Liver (tissue), 3 donors: ENCODE results near the gene LIPG.

Experiments used
- ATF3 ChIP-seq: IDR thresholded peaks from 2 replicates; pipeline ENCODE4 v1.6.1; 2016; ENCODE audit warnings: antibody characterized with exemption
- CTCF ChIP-seq: fragments of 150-350 bp; IDR thresholded peaks from 2 replicates; pipeline ENCODE4 v1.5.1; 2017; ENCODE audit warnings: improper control_type of control experiment, low read depth, low read length; ENCODE audit not compliant: missing input control
- EGR1 ChIP-seq, 2 donors: IDR thresholded peaks; 2 replicates each; pipeline ENCODE4 v1.6.1; 2016 to 2018; ENCODE audit warnings: antibody characterized with exemption in 2 of 2, low read depth in 2 of 2
- MAX ChIP-seq: IDR thresholded peaks from 2 replicates; pipeline ENCODE4 v1.6.1; 2016; ENCODE audit warnings: antibody characterized with exemption
- YY1 ChIP-seq: IDR thresholded peaks from 2 replicates; pipeline ENCODE4 v1.6.1; 2016; ENCODE audit warnings: antibody characterized with exemption, mild to moderate bottlenecking
- donor health status: healthy.
- donor health status: healthy.

GRCh38 chr18:49564518-49564834, 2.6 kb downstream of the LIPG start:
- peak; percentile 69 for TF ChIP-seq YY1
- peak; percentile 91 for TF ChIP-seq MAX
- TF ChIP-seq ATF3: peak; percentile 54
- TF ChIP-seq CTCF: no peak
- TF ChIP-seq EGR1 (IDR thresholded peaks at IDR 0.05; ENCODE audit: low read depth in 2 of 2): peak in 1 of 2 donors; percentile 83
